CD4-positive, alpha-beta T cell (primary cell): ENCODE results near the gene SCIN. TPM values are rescaled to one million over a fixed set of nuclear protein-coding genes. Genes with fewer than 3 reads are reported as not detected.

Experiments
- ATAC-seq: fragments of 200-7000 bp; cut with Tn5 transposase; one replicate; pipeline ENCODE4 v1.10.0; 2022; ENCODE audit warnings: mild to moderate bottlenecking; ENCODE audit not compliant: poor library complexity
- CTCF ChIA-PET: fragments of 350-600 bp; sonication (Branson Sonifier 250); formaldehyde crosslinking; loops from one replicate; lab custom pipeline; 2021; ENCODE audit warnings: antibody characterized with exemption, inconsistent platforms; lab: Charles Lee
- POLR2A ChIA-PET: fragments of 350-600 bp; sonication (Branson Sonifier 250); formaldehyde crosslinking; loops from one replicate; lab custom pipeline; 2021; ENCODE audit warnings: antibody characterized with exemption, inconsistent platforms; lab: Charles Lee
- DNase-seq, 14 experiments: peaks; one replicate each; pipeline ENCODE4 v3.0.0-alpha.2; 2013 to 2020; ENCODE audit warnings: mixed read lengths in 2 of 14
- H3K27ac ChIP-seq, 2 donors: one replicate each; pipeline versions ENCODE4 v1.5.1 to v1.7.0; 2013; ENCODE audit warnings: low read length in 2 of 2, low read depth in 1 of 2, mild to moderate bottlenecking in 1 of 2
- H3K27me3 ChIP-seq, 2 experiments: 1 replicate in 1 of 2; 2 replicates in 1 of 2; pipeline versions ENCODE4 v1.6.1 to v1.7.0; 2013; ENCODE audit warnings: low read length in 2 of 2, control low read depth in 1 of 2, mild to moderate bottlenecking in 1 of 2, moderate library complexity in 1 of 2; ENCODE audit not compliant: insufficient read depth in 2 of 2, control insufficient read depth in 1 of 2
- H3K36me3 ChIP-seq: one replicate; pipeline ENCODE4 v1.6.1; 2013; ENCODE audit warnings: low read length, control low read depth; ENCODE audit not compliant: insufficient read depth
- H3K4me1 ChIP-seq: one replicate; pipeline ENCODE4 v1.6.1; 2013; ENCODE audit warnings: low read length, control low read depth; ENCODE audit not compliant: insufficient read depth
- H3K4me3 ChIP-seq: one replicate; pipeline ENCODE4 v1.5.1; 2013; ENCODE audit warnings: mild to moderate bottlenecking, low read length, moderate library complexity
- H3K9me3 ChIP-seq, 2 experiments: 1 replicate in 1 of 2; 2 replicates in 1 of 2; pipeline versions ENCODE4 v1.6.1 to v1.7.0; 2013; ENCODE audit warnings: low read length in 2 of 2, mild to moderate bottlenecking in 2 of 2, control low read depth in 1 of 2, moderate library complexity in 1 of 2; ENCODE audit not compliant: control insufficient read depth in 1 of 2, insufficient read depth in 1 of 2
- H3K27ac Mint-ChIP-seq: one replicate; pipeline ENCODE4 v1.8.0; 2020; ENCODE audit warnings: mixed read lengths
- H3K27me3 Mint-ChIP-seq: one replicate; pipeline ENCODE4 v1.8.0; 2021; ENCODE audit warnings: mixed read lengths
- H3K36me3 Mint-ChIP-seq: one replicate; pipeline ENCODE4 v1.8.0; 2021; ENCODE audit warnings: low read depth, mixed read lengths
- H3K4me1 Mint-ChIP-seq: one replicate; pipeline ENCODE4 v1.8.0; 2021; ENCODE audit warnings: low read depth, mixed read lengths
- H3K4me3 Mint-ChIP-seq: one replicate; pipeline ENCODE4 v1.8.0; 2020; ENCODE audit warnings: mild to moderate bottlenecking, mixed read lengths
- H3K9me3 Mint-ChIP-seq: one replicate; pipeline ENCODE4 v1.8.0; 2020; ENCODE audit warnings: mixed read lengths
- intact Hi-C, 2 experiments: fragments of 100-400 bp; cut with DNase I in 1 of 2; cut with micrococcal nuclease in 1 of 2; formaldehyde crosslinking; loops; one replicate each; pipeline versions ENCODE4 v1.15.1 to v1.9.0; 2023 to 2025; cut with DNase I, micrococcal nuclease
- total RNA-seq, 174 experiments: library from RNA in 2 of 174; stranded (reverse) in 2 of 174; gene quantifications; one replicate each; pipeline ENCODE4 v1.2.3 and lab custom pipeline; 2021 to 2026
- TF ChIP-seq, protein P1 (sequence below): fragments of 200-600 bp; IDR thresholded peaks from one replicate; pipeline ENCODE4 v1.8.0; 2022; ENCODE audit warnings: antibody characterized with exemption, mild to moderate bottlenecking

SCIN gene
- total RNA-seq, 2 experiments from 2014 or later, result 0.08 TPM; not detected in 1

DNA sequence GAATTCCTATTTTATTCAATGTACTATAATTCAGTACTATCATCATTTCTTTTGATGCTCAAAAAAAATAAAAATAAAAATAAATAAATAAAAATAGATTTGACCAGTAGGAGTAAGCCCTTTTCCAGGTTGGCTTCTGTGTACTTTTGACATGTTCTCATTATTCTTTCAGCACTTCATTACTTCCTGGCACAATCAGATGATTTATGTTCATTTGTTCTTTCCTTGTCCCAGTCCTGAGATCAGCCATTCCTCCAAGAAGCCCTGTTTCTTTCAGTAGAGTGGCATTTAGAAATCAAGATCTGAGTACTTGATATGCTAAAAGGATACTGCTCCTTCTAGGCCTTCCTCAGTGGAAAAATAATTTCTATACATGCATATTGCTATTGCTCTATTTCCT, 137.8 kb downstream of the SCIN start:
- H3K9me3 Mint-ChIP-seq, result no peaks in the 10 kb centered on the region
- H3K4me1 ChIP-seq, result no peaks in the 10 kb centered on the region
- no peak overlapping the region for H3K4me3 Mint-ChIP-seq
- TF ChIP-seq, protein P1, sequence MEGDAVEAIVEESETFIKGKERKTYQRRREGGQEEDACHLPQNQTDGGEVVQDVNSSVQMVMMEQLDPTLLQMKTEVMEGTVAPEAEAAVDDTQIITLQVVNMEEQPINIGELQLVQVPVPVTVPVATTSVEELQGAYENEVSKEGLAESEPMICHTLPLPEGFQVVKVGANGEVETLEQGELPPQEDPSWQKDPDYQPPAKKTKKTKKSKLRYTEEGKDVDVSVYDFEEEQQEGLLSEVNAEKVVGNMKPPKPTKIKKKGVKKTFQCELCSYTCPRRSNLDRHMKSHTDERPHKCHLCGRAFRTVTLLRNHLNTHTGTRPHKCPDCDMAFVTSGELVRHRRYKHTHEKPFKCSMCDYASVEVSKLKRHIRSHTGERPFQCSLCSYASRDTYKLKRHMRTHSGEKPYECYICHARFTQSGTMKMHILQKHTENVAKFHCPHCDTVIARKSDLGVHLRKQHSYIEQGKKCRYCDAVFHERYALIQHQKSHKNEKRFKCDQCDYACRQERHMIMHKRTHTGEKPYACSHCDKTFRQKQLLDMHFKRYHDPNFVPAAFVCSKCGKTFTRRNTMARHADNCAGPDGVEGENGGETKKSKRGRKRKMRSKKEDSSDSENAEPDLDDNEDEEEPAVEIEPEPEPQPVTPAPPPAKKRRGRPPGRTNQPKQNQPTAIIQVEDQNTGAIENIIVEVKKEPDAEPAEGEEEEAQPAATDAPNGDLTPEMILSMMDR, result no peak
- ATAC-seq (no peak), DNase-seq (no peak)
- no peak overlapping the region for H3K27ac ChIP-seq
- intact Hi-C loops, result loop anchor here in 1 of 2 experiments (5.0 kb wide), 1 partner anchor 49 kb away; no protein-coding TSS in a partner anchor
- H3K4me3 ChIP-seq, result no peak overlapping the region
- CTCF ChIA-PET, result interaction anchor here (1.6 kb wide), 1 partner anchor 21 kb away, joined by 4 read pairs; the partner anchor contains the start of gene ARL4A
- H3K27me3 Mint-ChIP-seq, result no peaks in the 10 kb centered on the region
- H3K27ac Mint-ChIP-seq, result no peak overlapping the region
- H3K27me3 ChIP-seq, result no peaks in the 10 kb centered on the region
- no peaks in the 10 kb centered on the region for H3K36me3 Mint-ChIP-seq
- POLR2A ChIA-PET, result no interaction called here
- H3K9me3 ChIP-seq, result peaks cover 0 to 5% of the 10 kb centered on the region in 2 experiments
- no peaks in the 10 kb centered on the region for H3K36me3 ChIP-seq
- H3K4me1 Mint-ChIP-seq, result no peaks in the 10 kb centered on the region

Other genes starting within 250 kb of the SCIN start
- gene VWDE, start 166.9 kb upstream of the SCIN start, total RNA-seq, result 1 to 10 TPM; 1.5 TPM
- gene ARL4A, start 116.9 kb downstream of the SCIN start, total RNA-seq, result 10 to 100 TPM; 72.5 to 75.9 TPM